Testis (tissue), 3 donors: ENCODE results near the gene ZNF438. TPM values are rescaled to one million over a fixed set of nuclear protein-coding genes. Genes with fewer than 3 reads are reported as not detected.

Experiments used
- DNase-seq: peaks from one replicate; pipeline ENCODE4 v3.0.0-alpha.2; 2019
- H3K27ac ChIP-seq, 2 donors: fragments of 200-600 bp; sonication (generic); one replicate each; pipeline ENCODE4 v1.5.1; 2019
- H3K27me3 ChIP-seq: fragments of 200-600 bp; sonication (generic); one replicate; pipeline ENCODE4 v1.5.1; 2019
- H3K36me3 ChIP-seq: fragments of 200-600 bp; sonication (generic); one replicate; pipeline ENCODE4 v1.5.1; 2017; ENCODE audit warnings: low read depth; ENCODE audit errors: missing control alignments
- H3K4me1 ChIP-seq: fragments of 200-600 bp; sonication (generic); one replicate; pipeline ENCODE4 v1.5.1; 2019
- H3K4me3 ChIP-seq, 2 donors: fragments of 200-600 bp; sonication (generic); one replicate each; pipeline ENCODE4 v1.5.1; 2017 to 2019
- H3K9me3 ChIP-seq: fragments of 200-600 bp; sonication (generic); one replicate; pipeline ENCODE4 v1.5.1; 2017
- POLR2A ChIP-seq: fragments of 450-650 bp; IDR thresholded peaks from one replicate; pipeline ENCODE4 v1.6.1; 2017; ENCODE audit warnings: antibody characterized with exemption, mild to moderate bottlenecking, moderate library complexity
- WGBS, 2 donors: methylation state at CpG; one replicate each; pipeline ENCODE4 v1.1.5; 2018; 5-methylcytosine and 5-hydroxymethylcytosine counted together
- intact Hi-C: fragments of 100-400 bp; cut with DNase I; formaldehyde crosslinking; loops from one replicate; pipeline ENCODE4 v1.15.1; 2023; ENCODE audit warnings: low total_unique reads
- polyA plus RNA-seq: library from polyadenylated mRNA; stranded (reverse); fragments of 350-450 nt; fragmentation: Illumina TruSeq; extraction: RNeasy Lipid Tissue Mini Kit (QIAGEN cat#74804); gene quantifications from one replicate; pipeline ENCODE4 v1.2.3, GENCODE V29; 2014; ENCODE audit warnings: low read depth, low replicate concordance; ENCODE audit not compliant: insufficient read depth
- total RNA-seq, 2 donors: library from RNA; depleted of rRNA; stranded (reverse); fragments of >200 nt; gene quantifications; one replicate each; pipeline ENCODE4 v1.2.3, GENCODE V29; 2016
- TF ChIP-seq, protein P1 (sequence below), 3 experiments: fragments of 450-650 bp in 2 of 3; fragments of 200-600 bp in 1 of 3; sonication (generic) in 1 of 3; IDR thresholded peaks; one replicate each; pipeline ENCODE4 v1.5.1; 2016 to 2019; ENCODE audit warnings: antibody characterized with exemption in 3 of 3, mild to moderate bottlenecking in 2 of 3, moderate library complexity in 1 of 3

ZNF438 gene
- total and polyA plus RNA-seq, 3 donors from 2014 or later, result 15.3 to 17.8 (median 16.2) TPM

DNA sequence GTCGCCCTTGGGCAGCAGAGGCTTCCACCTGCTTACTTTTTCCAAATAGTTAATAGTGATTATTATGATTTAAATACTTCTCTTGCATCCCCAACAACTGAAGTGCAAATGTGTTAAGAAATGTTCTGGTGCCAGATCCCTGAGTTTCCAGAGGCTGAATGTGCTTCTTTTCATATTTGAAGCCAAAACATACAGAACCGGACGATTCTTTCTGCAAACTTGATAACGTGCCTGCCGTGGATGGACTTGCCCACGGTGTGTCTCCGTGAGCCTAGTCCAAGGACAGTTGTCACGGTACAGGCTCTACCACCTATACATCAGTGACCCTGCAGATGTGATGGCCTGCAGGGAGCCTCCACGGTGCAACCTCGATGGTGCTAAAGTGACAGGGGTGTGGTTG is 203.5 kb downstream of the ZNF438 start:
- TF ChIP-seq, protein P1, sequence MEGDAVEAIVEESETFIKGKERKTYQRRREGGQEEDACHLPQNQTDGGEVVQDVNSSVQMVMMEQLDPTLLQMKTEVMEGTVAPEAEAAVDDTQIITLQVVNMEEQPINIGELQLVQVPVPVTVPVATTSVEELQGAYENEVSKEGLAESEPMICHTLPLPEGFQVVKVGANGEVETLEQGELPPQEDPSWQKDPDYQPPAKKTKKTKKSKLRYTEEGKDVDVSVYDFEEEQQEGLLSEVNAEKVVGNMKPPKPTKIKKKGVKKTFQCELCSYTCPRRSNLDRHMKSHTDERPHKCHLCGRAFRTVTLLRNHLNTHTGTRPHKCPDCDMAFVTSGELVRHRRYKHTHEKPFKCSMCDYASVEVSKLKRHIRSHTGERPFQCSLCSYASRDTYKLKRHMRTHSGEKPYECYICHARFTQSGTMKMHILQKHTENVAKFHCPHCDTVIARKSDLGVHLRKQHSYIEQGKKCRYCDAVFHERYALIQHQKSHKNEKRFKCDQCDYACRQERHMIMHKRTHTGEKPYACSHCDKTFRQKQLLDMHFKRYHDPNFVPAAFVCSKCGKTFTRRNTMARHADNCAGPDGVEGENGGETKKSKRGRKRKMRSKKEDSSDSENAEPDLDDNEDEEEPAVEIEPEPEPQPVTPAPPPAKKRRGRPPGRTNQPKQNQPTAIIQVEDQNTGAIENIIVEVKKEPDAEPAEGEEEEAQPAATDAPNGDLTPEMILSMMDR (IDR thresholded peaks at IDR 0.05), result no peak
- TF ChIP-seq POLR2A, result no peak
- WGBS, 2 donors, result 48 to 56% methylated on average over 8 to 10 of the region's 10 CpGs
- intact Hi-C loops, result no loop called here
- Histone ChIP-seq H3K27ac (no peak overlapping the region), H3K27me3 (no peaks in the 10 kb centered on the region), H3K4me1 (peaks cover 3% of the 10 kb centered on the region), H3K36me3 (no peaks in the 10 kb centered on the region), H3K4me3 (no peak overlapping the region), H3K9me3 (no peaks in the 10 kb centered on the region)
- DNase-seq, result no peak

DNA sequence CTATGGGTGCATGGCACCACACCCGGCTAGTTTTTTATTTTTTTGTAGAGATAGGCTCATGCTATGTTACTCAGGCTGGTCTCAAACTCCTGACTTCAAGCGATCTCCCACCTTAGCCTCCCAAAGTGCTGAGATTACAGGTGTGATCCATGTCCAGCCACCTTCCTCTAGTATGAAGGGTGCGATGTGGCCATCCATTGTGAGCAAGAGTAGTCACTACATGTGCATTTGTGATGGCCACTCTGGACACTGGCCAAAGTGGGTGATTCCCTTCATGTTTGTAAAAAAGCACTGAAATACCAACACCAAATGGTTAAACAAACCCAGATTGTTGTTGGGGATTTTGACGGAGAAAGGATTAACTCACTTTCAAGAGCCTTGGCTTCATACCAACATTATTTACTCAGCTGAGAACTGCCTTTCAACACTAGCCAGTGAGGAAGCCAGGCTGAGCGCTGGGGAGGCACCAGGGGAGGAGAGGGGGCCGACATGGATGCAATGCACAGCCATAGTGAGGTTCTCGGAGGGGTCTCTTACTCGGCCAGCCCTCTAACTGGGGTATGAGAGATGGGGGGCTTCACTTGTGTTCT is 204.0 kb downstream of the ZNF438 start:
- H3K9me3 ChIP-seq, result no peaks in the 10 kb centered on the region
- no peak for DNase-seq
- no peaks in the 10 kb centered on the region for H3K27me3 ChIP-seq
- intact Hi-C loops, result no loop called here
- H3K4me1 ChIP-seq, result no peaks in the 10 kb centered on the region
- H3K4me3 ChIP-seq, result no peak overlapping the region
- H3K36me3 ChIP-seq, result no peaks in the 10 kb centered on the region
- no peak overlapping the region for H3K27ac ChIP-seq
- 66 to 76% methylated on average over 8 of the region's 8 CpGs for WGBS, 2 donors
- TF ChIP-seq, protein P1 (IDR thresholded peaks at IDR 0.05), result no peak
- TF ChIP-seq POLR2A, result no peak

- Histone ChIP-seq H3K27me3 (no peaks in the 10 kb centered on the region), H3K9me3 (no peaks in the 10 kb centered on the region), H3K36me3 (no peaks in the 10 kb centered on the region), H3K27ac (no peak overlapping the region), H3K4me3 (no peak overlapping the region), H3K4me1 (no peaks in the 10 kb centered on the region)
- WGBS, 2 donors, result 92 to 93% methylated on average over 4 of the region's 4 CpGs
- TF ChIP-seq, protein P1 (IDR thresholded peaks at IDR 0.05), result no peak
- no peak for TF ChIP-seq POLR2A
- DNase-seq, result no peak
- intact Hi-C loops, result no loop called here
These were observed 205.0 kb downstream of the ZNF438 start for GRCh38 chr10:30826679-30827078.

DNA sequence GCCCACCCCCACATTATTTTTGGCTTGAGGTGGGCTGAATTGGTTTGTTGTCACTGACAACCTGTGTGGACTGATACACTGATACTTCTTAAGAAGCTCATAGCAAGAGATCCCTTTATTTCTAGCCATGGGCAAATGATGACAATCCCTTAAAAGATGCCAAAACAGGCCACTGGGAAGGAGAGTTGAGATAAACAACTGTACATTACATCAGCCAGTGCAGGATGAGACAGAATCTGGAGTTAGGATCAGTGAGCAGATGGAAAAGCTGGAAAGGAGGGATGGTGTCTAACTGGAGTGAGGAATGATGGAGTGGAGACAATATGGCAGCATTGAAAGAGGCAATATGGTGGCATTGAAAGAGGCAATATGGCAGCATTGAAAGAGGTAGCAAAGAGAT is 206.2 kb downstream of the ZNF438 start:
- no peak for DNase-seq
- no peak for TF ChIP-seq POLR2A
- Histone ChIP-seq H3K27ac (no peak overlapping the region), H3K4me1 (no peaks in the 10 kb centered on the region), H3K9me3 (no peaks in the 10 kb centered on the region), H3K27me3 (no peaks in the 10 kb centered on the region), H3K4me3 (no peak overlapping the region), H3K36me3 (no peaks in the 10 kb centered on the region)
- intact Hi-C loops, result no loop called here

GRCh38 chr10:30825022-30825421 is 206.6 kb downstream of the ZNF438 start:
- Histone ChIP-seq H3K9me3 (no peaks in the 10 kb centered on the region), H3K27ac (no peak overlapping the region), H3K4me1 (no peaks in the 10 kb centered on the region), H3K36me3 (no peaks in the 10 kb centered on the region), H3K4me3 (no peak overlapping the region), H3K27me3 (no peaks in the 10 kb centered on the region)
- TF ChIP-seq, protein P1 (IDR thresholded peaks at IDR 0.05), result no peak
- TF ChIP-seq POLR2A, result no peak
- 90 to 97% methylated on average over 2 to 3 of the region's 3 CpGs for WGBS, 2 donors
- intact Hi-C loops, result no loop called here
- DNase-seq, result no peak
